ENCODE data around the gene SOX21. TPM values are rescaled to one million over a fixed set of nuclear protein-coding genes. Genes with fewer than 3 reads are reported as not detected.

The SOX21 gene
- polyA plus RNA-seq, 1 donor (not counting 4 experiments of a cell fraction or from before 2014, with no cell fraction given): not detected

- FAIRE-seq: no peak
- no peak for DNase-seq (ENCODE audit: low read depth, low spot score)
- no peak for TF ChIP-seq EZH2 (IDR thresholded peaks at IDR 0.05; ENCODE audit: low read length)
- no peak for TF ChIP-seq CTCF (optimal IDR thresholded peaks at IDR 0.05 in 1 of 3, IDR thresholded peaks at IDR 0.05 in 1 of 3, conservative IDR thresholded peaks at IDR 0.05 in 1 of 3; ENCODE audit: extremely low read depth in 1 of 3, insufficient read depth in 2 of 3, low read length in 3 of 3)
Observed at GRCh38 chr13:94679614-94680013, 32.7 kb downstream of the SOX21 start.

GRCh38 chr13:94678845-94679244 is 33.5 kb downstream of the SOX21 start:
- DNase-seq (ENCODE audit: low read depth, low spot score): no peak
- Histone ChIP-seq H4K20me1 (ENCODE audit: control insufficient read depth, extremely low read depth, insufficient read depth, low read length) (no peaks in the 10 kb centered on the region), H2AFZ (ENCODE audit: control insufficient read depth, low read length) (no peak overlapping the region), H3K79me2 (ENCODE audit: control insufficient read depth, insufficient read depth, low read length) (no peaks in the 10 kb centered on the region), H3K9me3 (ENCODE audit: control insufficient read depth, low read depth, low read length) (no peaks in the 10 kb centered on the region), H3K27ac (ENCODE audit: control insufficient read depth, insufficient read depth, low read length) (no peak overlapping the region), H3K4me3 (ENCODE audit: control insufficient read depth in 2 of 3, extremely low read depth in 1 of 3, insufficient read depth in 2 of 3, low read depth in 1 of 3, low read length in 3 of 3) (no peak overlapping the region), H3K4me2 (ENCODE audit: control insufficient read depth, extremely low read depth, insufficient read depth, low read depth, low read length) (no peak overlapping the region), H3K4me1 (ENCODE audit: control insufficient read depth, extremely low read depth, insufficient read depth, low read length) (no peaks in the 10 kb centered on the region), H3K9ac (ENCODE audit: control insufficient read depth, extremely low read depth, insufficient read depth, low read length) (no peak overlapping the region), H3K36me3 (ENCODE audit: control insufficient read depth in 2 of 2, extremely low read depth in 1 of 2, insufficient read depth in 2 of 2, low read length in 2 of 2) (no peaks in the 10 kb centered on the region), H3K27me3 (ENCODE audit: control insufficient read depth, extremely low read depth, insufficient read depth, low read length) (no peaks in the 10 kb centered on the region), H3K9me1 (ENCODE audit: control insufficient read depth, extremely low read depth, insufficient read depth, low read length) (no peaks in the 10 kb centered on the region)
- dilution Hi-C loops (cut with MboI; ENCODE audit: extremely low pct_ligation_motif_present, low sequenced_read_pairs): no loop called here
- no peak for TF ChIP-seq CTCF (optimal IDR thresholded peaks at IDR 0.05 in 1 of 3, IDR thresholded peaks at IDR 0.05 in 1 of 3, conservative IDR thresholded peaks at IDR 0.05 in 1 of 3; ENCODE audit: extremely low read depth in 1 of 3, insufficient read depth in 2 of 3, low read length in 3 of 3)
- no peak for TF ChIP-seq EZH2 (IDR thresholded peaks at IDR 0.05; ENCODE audit: low read length)
- FAIRE-seq: no peak

More at GRCh38 chr13:94679614-94680013, 32.7 kb downstream of the SOX21 start:
- H3K4me1 ChIP-seq (ENCODE audit: control insufficient read depth, extremely low read depth, insufficient read depth, low read length): no peaks in the 10 kb centered on the region
- H3K4me3 ChIP-seq (ENCODE audit: control insufficient read depth in 2 of 3, extremely low read depth in 1 of 3, insufficient read depth in 2 of 3, low read depth in 1 of 3, low read length in 3 of 3): no peak overlapping the region
- H4K20me1 ChIP-seq (ENCODE audit: control insufficient read depth, extremely low read depth, insufficient read depth, low read length): no peaks in the 10 kb centered on the region
- H3K4me2 ChIP-seq (ENCODE audit: control insufficient read depth, extremely low read depth, insufficient read depth, low read depth, low read length): no peak overlapping the region
- no peaks in the 10 kb centered on the region for H3K79me2 ChIP-seq (ENCODE audit: control insufficient read depth, insufficient read depth, low read length)
- no peaks in the 10 kb centered on the region for H3K9me1 ChIP-seq (ENCODE audit: control insufficient read depth, extremely low read depth, insufficient read depth, low read length)
- dilution Hi-C loops (cut with MboI; ENCODE audit: extremely low pct_ligation_motif_present, low sequenced_read_pairs): no loop called here
- H3K27ac ChIP-seq (ENCODE audit: control insufficient read depth, insufficient read depth, low read length): no peak overlapping the region
- H2AFZ ChIP-seq (ENCODE audit: control insufficient read depth, low read length): no peak overlapping the region
- no peaks in the 10 kb centered on the region for H3K27me3 ChIP-seq (ENCODE audit: control insufficient read depth, extremely low read depth, insufficient read depth, low read length)
- H3K9me3 ChIP-seq (ENCODE audit: control insufficient read depth, low read depth, low read length): no peaks in the 10 kb centered on the region
- no peak overlapping the region for H3K9ac ChIP-seq (ENCODE audit: control insufficient read depth, extremely low read depth, insufficient read depth, low read length)
- no peaks in the 10 kb centered on the region for H3K36me3 ChIP-seq (ENCODE audit: control insufficient read depth in 2 of 2, extremely low read depth in 1 of 2, insufficient read depth in 2 of 2, low read length in 2 of 2)
